ENCODE measurements around the gene CCDC116. TPM values are rescaled to one million over a fixed set of nuclear protein-coding genes. Genes with fewer than 3 reads are reported as not detected.

The CCDC116 gene
- total and polyA plus RNA-seq, 2 experiments from 2014 or later: 0.14 TPM; not detected in 1

DNA sequence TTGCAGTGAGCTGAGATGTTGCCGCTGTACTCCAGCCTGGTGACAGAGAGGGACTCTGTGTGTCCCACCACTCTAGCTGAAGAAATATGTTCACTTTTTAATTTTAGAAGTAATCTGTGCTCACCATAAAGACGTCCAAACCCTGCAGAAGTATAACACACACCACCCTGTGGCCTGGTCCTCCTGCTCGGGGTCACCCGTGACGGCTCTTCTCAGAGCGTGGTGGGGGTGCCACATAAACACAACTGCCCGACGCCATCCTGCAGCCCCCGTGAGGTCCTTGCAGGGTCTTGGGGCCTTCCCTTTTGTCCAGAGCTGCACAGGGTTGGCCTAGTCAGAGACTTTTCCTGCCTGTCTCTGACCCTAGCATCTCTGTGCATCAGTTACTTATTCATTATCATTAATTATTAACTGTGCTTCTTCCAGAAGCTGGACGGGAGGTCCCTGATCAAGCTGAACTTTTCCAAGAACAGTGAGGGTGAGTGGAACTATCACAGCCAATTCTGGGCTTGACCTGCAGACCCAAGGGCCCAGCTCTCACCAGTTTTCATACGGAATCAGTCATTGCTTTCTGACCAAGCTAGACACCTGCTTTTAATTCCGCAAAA lies 42.2 kb downstream of the CCDC116 start:
- H3K9me2 ChIP-seq (ENCODE audit: insufficient read depth): no peaks in the 10 kb centered on the region
- no peak for ATAC-seq
- peaks cover 4% of the 10 kb centered on the region; the same call in 1 of the 2 replicates for H4K20me1 ChIP-seq (replicated peaks; ENCODE audit: insufficient read depth)
- peaks cover 28% of the 10 kb centered on the region; the same call in 1 of the 2 replicates for H3K36me3 ChIP-seq (ENCODE audit: insufficient read depth)
- peaks cover 6% of the 10 kb centered on the region for H3K27me3 Mint-ChIP-seq (ENCODE audit: insufficient read depth, low read depth, poor library complexity)
- no peak overlapping the region for H3K27ac Mint-ChIP-seq
- no peak overlapping the region for H3K4me2 ChIP-seq
- no peak overlapping the region for H2AFZ ChIP-seq
- H3K79me2 ChIP-seq (replicated peaks; ENCODE audit: insufficient read depth): no peaks in the 10 kb centered on the region
- H3K4me1 ChIP-seq (ENCODE audit: insufficient read depth): no peaks in the 10 kb centered on the region
- H3K36me3 Mint-ChIP-seq (ENCODE audit: low read depth): peaks cover 76% of the 10 kb centered on the region
- H3K27ac ChIP-seq (ENCODE audit: low read depth): no peak overlapping the region
- no peak overlapping the region for H3K4me3 Mint-ChIP-seq
- H3K4me3 ChIP-seq: no peak overlapping the region
- H3K9me3 Mint-ChIP-seq: peaks cover 14% of the 10 kb centered on the region
- H3F3A ChIP-seq (replicated peaks; ENCODE audit: low read depth): no peaks in the 10 kb centered on the region
- no peaks in the 10 kb centered on the region for H3K27me3 ChIP-seq (ENCODE audit: insufficient read depth)
- no peak for TF ChIP-seq POLR2AphosphoS5 (IDR thresholded peaks at IDR 0.05; ENCODE audit: low read depth)
- TF ChIP-seq, protein P1, sequence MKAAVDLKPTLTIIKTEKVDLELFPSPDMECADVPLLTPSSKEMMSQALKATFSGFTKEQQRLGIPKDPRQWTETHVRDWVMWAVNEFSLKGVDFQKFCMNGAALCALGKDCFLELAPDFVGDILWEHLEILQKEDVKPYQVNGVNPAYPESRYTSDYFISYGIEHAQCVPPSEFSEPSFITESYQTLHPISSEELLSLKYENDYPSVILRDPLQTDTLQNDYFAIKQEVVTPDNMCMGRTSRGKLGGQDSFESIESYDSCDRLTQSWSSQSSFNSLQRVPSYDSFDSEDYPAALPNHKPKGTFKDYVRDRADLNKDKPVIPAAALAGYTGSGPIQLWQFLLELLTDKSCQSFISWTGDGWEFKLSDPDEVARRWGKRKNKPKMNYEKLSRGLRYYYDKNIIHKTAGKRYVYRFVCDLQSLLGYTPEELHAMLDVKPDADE (IDR thresholded peaks at IDR 0.05): no peak
- TF ChIP-seq, protein P2, sequence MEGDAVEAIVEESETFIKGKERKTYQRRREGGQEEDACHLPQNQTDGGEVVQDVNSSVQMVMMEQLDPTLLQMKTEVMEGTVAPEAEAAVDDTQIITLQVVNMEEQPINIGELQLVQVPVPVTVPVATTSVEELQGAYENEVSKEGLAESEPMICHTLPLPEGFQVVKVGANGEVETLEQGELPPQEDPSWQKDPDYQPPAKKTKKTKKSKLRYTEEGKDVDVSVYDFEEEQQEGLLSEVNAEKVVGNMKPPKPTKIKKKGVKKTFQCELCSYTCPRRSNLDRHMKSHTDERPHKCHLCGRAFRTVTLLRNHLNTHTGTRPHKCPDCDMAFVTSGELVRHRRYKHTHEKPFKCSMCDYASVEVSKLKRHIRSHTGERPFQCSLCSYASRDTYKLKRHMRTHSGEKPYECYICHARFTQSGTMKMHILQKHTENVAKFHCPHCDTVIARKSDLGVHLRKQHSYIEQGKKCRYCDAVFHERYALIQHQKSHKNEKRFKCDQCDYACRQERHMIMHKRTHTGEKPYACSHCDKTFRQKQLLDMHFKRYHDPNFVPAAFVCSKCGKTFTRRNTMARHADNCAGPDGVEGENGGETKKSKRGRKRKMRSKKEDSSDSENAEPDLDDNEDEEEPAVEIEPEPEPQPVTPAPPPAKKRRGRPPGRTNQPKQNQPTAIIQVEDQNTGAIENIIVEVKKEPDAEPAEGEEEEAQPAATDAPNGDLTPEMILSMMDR (conservative IDR thresholded peaks at IDR 0.05; ENCODE audit: low read depth in 2 of 2): no peak
- no peak for TF ChIP-seq JUNB (IDR thresholded peaks at IDR 0.05; ENCODE audit: unreplicated experiment)
- TF ChIP-seq EZH2 (IDR thresholded peaks at IDR 0.05; ENCODE audit: low read depth, unreplicated experiment): no peak
- TF ChIP-seq STAT1 (IDR thresholded peaks at IDR 0.05; ENCODE audit: unreplicated experiment): no peak
- TF ChIP-seq, protein P3, sequence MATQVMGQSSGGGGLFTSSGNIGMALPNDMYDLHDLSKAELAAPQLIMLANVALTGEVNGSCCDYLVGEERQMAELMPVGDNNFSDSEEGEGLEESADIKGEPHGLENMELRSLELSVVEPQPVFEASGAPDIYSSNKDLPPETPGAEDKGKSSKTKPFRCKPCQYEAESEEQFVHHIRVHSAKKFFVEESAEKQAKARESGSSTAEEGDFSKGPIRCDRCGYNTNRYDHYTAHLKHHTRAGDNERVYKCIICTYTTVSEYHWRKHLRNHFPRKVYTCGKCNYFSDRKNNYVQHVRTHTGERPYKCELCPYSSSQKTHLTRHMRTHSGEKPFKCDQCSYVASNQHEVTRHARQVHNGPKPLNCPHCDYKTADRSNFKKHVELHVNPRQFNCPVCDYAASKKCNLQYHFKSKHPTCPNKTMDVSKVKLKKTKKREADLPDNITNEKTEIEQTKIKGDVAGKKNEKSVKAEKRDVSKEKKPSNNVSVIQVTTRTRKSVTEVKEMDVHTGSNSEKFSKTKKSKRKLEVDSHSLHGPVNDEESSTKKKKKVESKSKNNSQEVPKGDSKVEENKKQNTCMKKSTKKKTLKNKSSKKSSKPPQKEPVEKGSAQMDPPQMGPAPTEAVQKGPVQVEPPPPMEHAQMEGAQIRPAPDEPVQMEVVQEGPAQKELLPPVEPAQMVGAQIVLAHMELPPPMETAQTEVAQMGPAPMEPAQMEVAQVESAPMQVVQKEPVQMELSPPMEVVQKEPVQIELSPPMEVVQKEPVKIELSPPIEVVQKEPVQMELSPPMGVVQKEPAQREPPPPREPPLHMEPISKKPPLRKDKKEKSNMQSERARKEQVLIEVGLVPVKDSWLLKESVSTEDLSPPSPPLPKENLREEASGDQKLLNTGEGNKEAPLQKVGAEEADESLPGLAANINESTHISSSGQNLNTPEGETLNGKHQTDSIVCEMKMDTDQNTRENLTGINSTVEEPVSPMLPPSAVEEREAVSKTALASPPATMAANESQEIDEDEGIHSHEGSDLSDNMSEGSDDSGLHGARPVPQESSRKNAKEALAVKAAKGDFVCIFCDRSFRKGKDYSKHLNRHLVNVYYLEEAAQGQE (IDR thresholded peaks at IDR 0.05; ENCODE audit: unreplicated experiment): no peak
- TF ChIP-seq CREB1 (CRISPR knock-in tag; IDR thresholded peaks at IDR 0.05; ENCODE audit: low read depth): no peak
- no peak for TF ChIP-seq ZNF331 (CRISPR knock-in tag; IDR thresholded peaks at IDR 0.05; ENCODE audit: low read depth)
- TF ChIP-seq ZNF114 (CRISPR knock-in tag; IDR thresholded peaks at IDR 0.05): no peak
- TF ChIP-seq NANOG (IDR thresholded peaks at IDR 0.05; ENCODE audit: borderline replicate concordance): no peak
- TF ChIP-seq, protein P4, sequence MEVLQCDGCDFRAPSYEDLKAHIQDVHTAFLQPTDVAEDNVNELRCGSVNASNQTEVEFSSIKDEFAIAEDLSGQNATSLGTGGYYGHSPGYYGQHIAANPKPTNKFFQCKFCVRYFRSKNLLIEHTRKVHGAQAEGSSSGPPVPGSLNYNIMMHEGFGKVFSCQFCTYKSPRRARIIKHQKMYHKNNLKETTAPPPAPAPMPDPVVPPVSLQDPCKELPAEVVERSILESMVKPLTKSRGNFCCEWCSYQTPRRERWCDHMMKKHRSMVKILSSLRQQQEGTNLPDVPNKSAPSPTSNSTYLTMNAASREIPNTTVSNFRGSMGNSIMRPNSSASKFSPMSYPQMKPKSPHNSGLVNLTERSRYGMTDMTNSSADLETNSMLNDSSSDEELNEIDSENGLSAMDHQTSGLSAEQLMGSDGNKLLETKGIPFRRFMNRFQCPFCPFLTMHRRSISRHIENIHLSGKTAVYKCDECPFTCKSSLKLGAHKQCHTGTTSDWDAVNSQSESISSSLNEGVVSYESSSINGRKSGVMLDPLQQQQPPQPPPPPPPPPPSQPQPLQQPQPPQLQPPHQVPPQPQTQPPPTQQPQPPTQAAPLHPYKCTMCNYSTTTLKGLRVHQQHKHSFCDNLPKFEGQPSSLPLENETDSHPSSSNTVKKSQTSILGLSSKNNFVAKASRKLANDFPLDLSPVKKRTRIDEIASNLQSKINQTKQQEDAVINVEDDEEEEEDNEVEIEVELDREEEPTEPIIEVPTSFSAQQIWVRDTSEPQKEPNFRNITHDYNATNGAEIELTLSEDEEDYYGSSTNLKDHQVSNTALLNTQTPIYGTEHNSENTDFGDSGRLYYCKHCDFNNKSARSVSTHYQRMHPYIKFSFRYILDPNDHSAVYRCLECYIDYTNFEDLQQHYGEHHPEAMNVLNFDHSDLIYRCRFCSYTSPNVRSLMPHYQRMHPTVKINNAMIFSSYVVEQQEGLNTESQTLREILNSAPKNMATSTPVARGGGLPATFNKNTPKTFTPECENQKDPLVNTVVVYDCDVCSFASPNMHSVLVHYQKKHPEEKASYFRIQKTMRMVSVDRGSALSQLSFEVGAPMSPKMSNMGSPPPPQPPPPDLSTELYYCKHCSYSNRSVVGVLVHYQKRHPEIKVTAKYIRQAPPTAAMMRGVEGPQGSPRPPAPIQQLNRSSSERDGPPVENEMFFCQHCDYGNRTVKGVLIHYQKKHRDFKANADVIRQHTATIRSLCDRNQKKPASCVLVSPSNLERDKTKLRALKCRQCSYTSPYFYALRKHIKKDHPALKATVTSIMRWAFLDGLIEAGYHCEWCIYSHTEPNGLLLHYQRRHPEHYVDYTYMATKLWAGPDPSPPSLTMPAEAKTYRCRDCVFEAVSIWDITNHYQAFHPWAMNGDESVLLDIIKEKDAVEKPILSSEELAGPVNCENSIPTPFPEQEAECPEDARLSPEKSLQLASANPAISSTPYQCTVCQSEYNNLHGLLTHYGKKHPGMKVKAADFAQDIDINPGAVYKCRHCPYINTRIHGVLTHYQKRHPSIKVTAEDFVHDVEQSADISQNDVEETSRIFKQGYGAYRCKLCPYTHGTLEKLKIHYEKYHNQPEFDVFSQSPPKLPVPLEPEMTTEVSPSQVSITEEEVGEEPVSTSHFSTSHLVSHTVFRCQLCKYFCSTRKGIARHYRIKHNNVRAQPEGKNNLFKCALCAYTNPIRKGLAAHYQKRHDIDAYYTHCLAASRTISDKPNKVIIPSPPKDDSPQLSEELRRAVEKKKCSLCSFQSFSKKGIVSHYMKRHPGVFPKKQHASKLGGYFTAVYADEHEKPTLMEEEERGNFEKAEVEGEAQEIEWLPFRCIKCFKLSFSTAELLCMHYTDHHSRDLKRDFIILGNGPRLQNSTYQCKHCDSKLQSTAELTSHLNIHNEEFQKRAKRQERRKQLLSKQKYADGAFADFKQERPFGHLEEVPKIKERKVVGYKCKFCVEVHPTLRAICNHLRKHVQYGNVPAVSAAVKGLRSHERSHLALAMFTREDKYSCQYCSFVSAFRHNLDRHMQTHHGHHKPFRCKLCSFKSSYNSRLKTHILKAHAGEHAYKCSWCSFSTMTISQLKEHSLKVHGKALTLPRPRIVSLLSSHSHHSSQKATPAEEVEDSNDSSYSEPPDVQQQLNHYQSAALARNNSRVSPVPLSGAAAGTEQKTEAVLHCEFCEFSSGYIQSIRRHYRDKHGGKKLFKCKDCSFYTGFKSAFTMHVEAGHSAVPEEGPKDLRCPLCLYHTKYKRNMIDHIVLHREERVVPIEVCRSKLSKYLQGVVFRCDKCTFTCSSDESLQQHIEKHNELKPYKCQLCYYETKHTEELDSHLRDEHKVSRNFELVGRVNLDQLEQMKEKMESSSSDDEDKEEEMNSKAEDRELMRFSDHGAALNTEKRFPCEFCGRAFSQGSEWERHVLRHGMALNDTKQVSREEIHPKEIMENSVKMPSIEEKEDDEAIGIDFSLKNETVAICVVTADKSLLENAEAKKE (CRISPR knock-in tag; IDR thresholded peaks at IDR 0.05): no peak
- TF ChIP-seq EZH2phosphoT487 (IDR thresholded peaks at IDR 0.05; ENCODE audit: unreplicated experiment): no peak
- H3K4me1 Mint-ChIP-seq: no peaks in the 10 kb centered on the region
- DNase-seq (ENCODE audit: low spot score): no peak

All from GM23338 (cell line).